ENCODE data around the gene NRP2. TPM values are rescaled to one million over a fixed set of nuclear protein-coding genes. Genes with fewer than 3 reads are reported as not detected.

The NRP2 gene
- total and polyA plus RNA-seq, 7 experiments from 2014 or later = 0.35 to 23.7 (median 1.4) TPM

DNA sequence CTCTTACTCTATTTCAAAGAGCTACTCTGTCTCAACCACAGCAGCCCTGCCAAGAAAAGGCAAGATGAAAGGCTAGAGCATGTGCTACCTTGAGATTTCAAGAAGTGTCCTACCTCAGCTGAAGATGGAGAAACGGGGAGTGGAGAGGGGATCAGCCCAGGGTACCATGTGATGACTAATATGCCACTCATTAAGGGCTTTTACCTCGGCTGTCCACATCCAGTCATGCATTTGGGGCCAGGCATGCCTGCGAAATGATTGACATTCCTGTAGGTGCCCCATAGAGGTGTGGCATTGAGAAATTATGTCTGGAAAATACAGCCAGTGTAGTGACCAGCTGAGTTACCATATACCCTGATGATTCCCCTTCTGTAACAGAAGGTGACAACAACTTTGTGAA lies 96.1 kb downstream of the NRP2 start:
- peaks cover 0 to 1% (median 0%) of the 10 kb centered on the region in 5 donors for H3K36me3 Mint-ChIP-seq
- ChIA-PET CTCF (no interaction called here), POLR2A (interaction anchor here (0.7 kb wide), 1 partner anchor 12 kb away, joined by 5 read pairs; no protein-coding TSS in a partner anchor)
- Histone ChIP-seq H3K4me3 (ENCODE audit: low read length) (no peak overlapping the region), H3K4me1 (ENCODE audit: control insufficient read depth in 2 of 2, insufficient read depth in 2 of 2, low read length in 2 of 2) (peaks cover 0 to 10% of the 10 kb centered on the region in 2 donors), H3K36me3 (ENCODE audit: control insufficient read depth in 2 of 3, insufficient read depth in 3 of 3, low read length in 3 of 3) (no peaks in the 10 kb centered on the region), H3K27me3 (ENCODE audit: control insufficient read depth in 2 of 2, insufficient read depth in 2 of 2, low read length in 2 of 2) (no peaks in the 10 kb centered on the region), H3K9me3 (ENCODE audit: control insufficient read depth in 2 of 3, low read length in 3 of 3) (no peaks in the 10 kb centered on the region), H3K27ac (ENCODE audit: low read depth, low read length) (no peak overlapping the region)
- intact Hi-C loops (cut with micrococcal nuclease) = no loop called here
- peaks cover 4 to 19% (median 13%) of the 10 kb centered on the region in 7 donors for H3K4me1 Mint-ChIP-seq
- DNase-seq (no peak), ATAC-seq (no peak)
- H3K4me3 Mint-ChIP-seq = no peak overlapping the region
- H3K27me3 Mint-ChIP-seq = peaks cover 6 to 29% (median 23%) of the 10 kb centered on the region in 5 donors
- no peaks in the 10 kb centered on the region for H3K9me3 Mint-ChIP-seq
- H3K27ac Mint-ChIP-seq = no peak overlapping the region

DNA sequence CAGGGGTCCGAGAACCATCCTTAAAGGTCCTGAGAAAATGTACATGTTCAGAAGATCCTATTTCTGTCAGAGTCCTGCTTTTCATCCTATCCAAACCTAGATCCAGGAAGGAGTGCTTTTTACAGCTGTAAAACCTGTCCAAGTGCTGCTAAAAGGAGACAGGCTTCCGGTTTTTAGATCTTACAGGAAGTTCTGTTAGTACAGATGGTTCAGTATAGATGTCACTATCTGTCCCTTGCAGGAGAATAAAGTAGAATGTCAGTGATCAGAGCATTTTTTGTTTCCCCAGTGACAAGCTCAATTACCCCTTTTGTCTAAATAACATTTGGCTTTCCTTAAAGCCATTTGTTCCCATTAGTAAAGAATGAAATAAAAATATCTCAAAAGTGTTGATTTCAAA lies 98.3 kb downstream of the NRP2 start:
- CTCF ChIA-PET = no interaction called here
- peak overlapping the region in 1 of 9 donors; percentile 17 for H3K27ac Mint-ChIP-seq
- intact Hi-C loops (cut with micrococcal nuclease) = no loop called here
- no peak overlapping the region for H3K4me3 ChIP-seq (ENCODE audit: low read length)
- peaks cover 2 to 19% (median 13%) of the 10 kb centered on the region in 7 donors for H3K4me1 Mint-ChIP-seq
- DNase-seq (peak in 1 of 9 donors; percentile 16), ATAC-seq (no peak)
- H3K4me3 Mint-ChIP-seq = no peak overlapping the region
- H3K36me3 Mint-ChIP-seq = peaks cover 0 to 3% (median 0%) of the 10 kb centered on the region in 5 donors
- no peak overlapping the region for H3K27ac ChIP-seq (ENCODE audit: low read depth, low read length)
- H3K4me1 ChIP-seq (ENCODE audit: control insufficient read depth in 2 of 2, insufficient read depth in 2 of 2, low read length in 2 of 2) = peaks cover 0 to 10% of the 10 kb centered on the region in 2 donors
- POLR2A ChIA-PET = no interaction called here
- no peaks in the 10 kb centered on the region for H3K27me3 ChIP-seq (ENCODE audit: control insufficient read depth in 2 of 2, insufficient read depth in 2 of 2, low read length in 2 of 2)
- peaks cover 0 to 16% (median 12%) of the 10 kb centered on the region in 5 donors for H3K27me3 Mint-ChIP-seq
- no peaks in the 10 kb centered on the region for H3K9me3 ChIP-seq (ENCODE audit: control insufficient read depth in 2 of 3, low read length in 3 of 3)
- no peaks in the 10 kb centered on the region for H3K36me3 ChIP-seq (ENCODE audit: control insufficient read depth in 2 of 3, insufficient read depth in 3 of 3, low read length in 3 of 3)
- H3K9me3 Mint-ChIP-seq = peaks cover 0 to 3% (median 0%) of the 10 kb centered on the region in 11 donors

DNA sequence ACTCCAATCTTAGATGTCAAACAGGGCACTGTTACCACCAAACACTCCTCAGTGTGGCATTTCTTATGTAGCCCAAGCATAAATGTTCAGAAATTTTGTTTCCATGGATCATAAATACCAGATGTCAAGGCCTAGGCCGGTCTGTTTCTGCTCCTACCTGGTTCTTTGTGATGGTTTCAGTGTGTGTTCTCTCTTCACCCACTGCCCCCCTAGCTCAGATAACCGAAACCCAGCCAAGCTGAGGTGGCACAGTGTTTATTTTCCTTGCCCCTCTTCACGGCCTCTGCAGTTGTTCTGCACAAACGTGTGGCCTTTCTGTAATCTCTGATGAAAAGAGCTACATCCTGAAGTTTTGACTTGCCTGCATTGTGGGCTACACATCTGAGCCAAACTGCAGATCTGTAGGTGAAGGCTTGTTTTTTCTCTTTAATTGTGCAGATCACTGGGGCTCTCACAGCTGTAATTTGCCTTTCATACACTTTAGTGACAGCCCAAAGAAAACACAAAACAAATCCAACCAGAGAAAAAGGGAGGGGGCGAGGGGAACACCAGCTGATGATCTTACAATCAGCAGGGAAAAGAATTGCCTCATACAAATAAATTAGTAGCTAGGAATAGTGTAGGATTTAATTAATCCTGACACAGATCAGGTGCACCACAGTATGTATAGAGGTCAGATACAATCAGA lies 99.1 kb downstream of the NRP2 start:
- H3K27ac ChIP-seq (ENCODE audit: low read depth, low read length) = no peak overlapping the region
- H3K36me3 ChIP-seq (ENCODE audit: control insufficient read depth in 2 of 3, insufficient read depth in 3 of 3, low read length in 3 of 3) = no peaks in the 10 kb centered on the region
- CTCF ChIA-PET = interaction anchor here (0.6 kb wide), 1 partner anchor 165 kb away, joined by 3 read pairs; no protein-coding TSS in a partner anchor
- POLR2A ChIA-PET = no interaction called here
- peaks cover 0 to 10% of the 10 kb centered on the region in 2 donors for H3K4me1 ChIP-seq (ENCODE audit: control insufficient read depth in 2 of 2, insufficient read depth in 2 of 2, low read length in 2 of 2)
- no peak for ATAC-seq
- Mint-ChIP-seq H3K27ac (peak overlapping the region in 2 of 9 donors; percentile 24 to 36), H3K4me3 (peak overlapping the region in 2 of 10 donors; percentile 8 to 21), H3K9me3 (peaks cover 0 to 3% (median 0%) of the 10 kb centered on the region in 11 donors), H3K36me3 (peaks cover 0 to 3% (median 0%) of the 10 kb centered on the region in 5 donors), H3K4me1 (peaks cover 2 to 19% (median 14%) of the 10 kb centered on the region in 7 donors), H3K27me3 (peaks cover 1 to 12% (median 8%) of the 10 kb centered on the region in 5 donors)
- intact Hi-C loops (cut with micrococcal nuclease) = no loop called here
- no peaks in the 10 kb centered on the region for H3K9me3 ChIP-seq (ENCODE audit: control insufficient read depth in 2 of 3, low read length in 3 of 3)
- DNase-seq = no peak
- H3K27me3 ChIP-seq (ENCODE audit: control insufficient read depth in 2 of 2, insufficient read depth in 2 of 2, low read length in 2 of 2) = no peaks in the 10 kb centered on the region
- H3K4me3 ChIP-seq (ENCODE audit: low read length) = no peak overlapping the region

DNA sequence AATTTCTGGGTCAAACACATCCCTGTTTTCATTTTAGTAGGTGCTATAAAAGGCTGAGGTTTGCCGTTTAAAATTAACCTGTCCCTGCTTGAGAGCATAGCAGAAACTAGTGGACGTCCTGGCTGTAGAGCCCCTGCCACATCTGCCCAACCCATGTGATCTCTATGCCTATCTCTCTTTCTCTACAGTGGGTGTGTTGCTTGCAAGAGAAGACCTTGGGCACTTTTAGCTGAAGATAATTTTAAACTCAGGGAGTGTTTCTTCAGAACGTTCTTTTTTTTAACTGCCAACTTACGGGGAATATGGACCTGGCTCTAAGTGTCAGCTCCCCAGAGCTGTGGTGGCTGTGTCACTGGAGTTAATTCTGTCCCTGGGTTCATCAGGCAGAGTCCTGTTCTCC lies 100.6 kb downstream of the NRP2 start:
- intact Hi-C loops (cut with micrococcal nuclease) = no loop called here
- POLR2A ChIA-PET = no interaction called here
- H3K4me1 ChIP-seq (ENCODE audit: control insufficient read depth in 2 of 2, insufficient read depth in 2 of 2, low read length in 2 of 2) = peaks cover 0 to 10% of the 10 kb centered on the region in 2 donors
- H3K9me3 ChIP-seq (ENCODE audit: control insufficient read depth in 2 of 3, low read length in 3 of 3) = no peaks in the 10 kb centered on the region
- H3K27me3 Mint-ChIP-seq = peaks cover 0 to 8% (median 5%) of the 10 kb centered on the region in 5 donors
- H3K36me3 Mint-ChIP-seq = peaks cover 0 to 4% (median 0%) of the 10 kb centered on the region in 5 donors
- H3K9me3 Mint-ChIP-seq = peaks cover 0 to 3% (median 0%) of the 10 kb centered on the region in 11 donors
- no peak overlapping the region for H3K27ac ChIP-seq (ENCODE audit: low read depth, low read length)
- ATAC-seq (no peak), DNase-seq (no peak)
- no peaks in the 10 kb centered on the region for H3K36me3 ChIP-seq (ENCODE audit: control insufficient read depth in 2 of 3, insufficient read depth in 3 of 3, low read length in 3 of 3)
- no peak overlapping the region for H3K27ac Mint-ChIP-seq
- H3K4me3 ChIP-seq (ENCODE audit: low read length) = no peak overlapping the region
- H3K4me3 Mint-ChIP-seq = no peak overlapping the region
- peaks cover 1 to 19% (median 14%) of the 10 kb centered on the region in 7 donors for H3K4me1 Mint-ChIP-seq
- no peaks in the 10 kb centered on the region for H3K27me3 ChIP-seq (ENCODE audit: control insufficient read depth in 2 of 2, insufficient read depth in 2 of 2, low read length in 2 of 2)
- CTCF ChIA-PET = interaction anchor here (0.6 kb wide), 1 partner anchor 30 kb away, joined by 3 read pairs; no protein-coding TSS in a partner anchor

DNA sequence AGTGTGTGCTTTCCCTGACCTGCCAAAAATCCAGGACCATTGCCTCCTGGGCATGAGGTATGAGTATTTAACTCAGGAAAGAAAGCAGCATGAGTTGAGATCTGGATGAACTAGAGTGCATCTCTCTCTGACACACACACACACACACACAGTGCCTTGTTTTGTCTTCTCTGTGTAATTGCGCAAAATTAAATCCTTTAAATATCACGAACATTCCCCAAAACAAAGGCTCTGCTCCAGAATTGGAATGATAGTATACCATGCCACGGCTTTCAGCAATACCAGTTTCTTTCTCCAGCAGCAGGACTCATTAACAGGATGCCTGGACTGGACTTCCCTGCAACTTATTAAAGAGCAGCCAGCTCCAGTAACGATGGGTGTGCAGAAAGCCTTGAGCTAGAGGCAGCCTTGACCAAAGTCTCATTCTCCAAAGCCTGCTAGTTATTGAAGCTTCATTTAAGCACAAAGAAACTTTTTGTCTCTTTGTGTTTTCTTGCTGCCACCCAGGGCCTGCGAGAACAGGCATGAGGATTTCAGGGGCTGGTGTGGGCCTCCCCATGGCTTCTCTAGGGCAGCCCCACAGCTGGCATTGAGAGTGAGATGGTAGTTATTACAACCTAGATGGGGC lies 101.7 kb downstream of the NRP2 start:
- ATAC-seq = no peak
- no peak overlapping the region for H3K4me3 Mint-ChIP-seq
- POLR2A ChIA-PET = no interaction called here

DNA sequence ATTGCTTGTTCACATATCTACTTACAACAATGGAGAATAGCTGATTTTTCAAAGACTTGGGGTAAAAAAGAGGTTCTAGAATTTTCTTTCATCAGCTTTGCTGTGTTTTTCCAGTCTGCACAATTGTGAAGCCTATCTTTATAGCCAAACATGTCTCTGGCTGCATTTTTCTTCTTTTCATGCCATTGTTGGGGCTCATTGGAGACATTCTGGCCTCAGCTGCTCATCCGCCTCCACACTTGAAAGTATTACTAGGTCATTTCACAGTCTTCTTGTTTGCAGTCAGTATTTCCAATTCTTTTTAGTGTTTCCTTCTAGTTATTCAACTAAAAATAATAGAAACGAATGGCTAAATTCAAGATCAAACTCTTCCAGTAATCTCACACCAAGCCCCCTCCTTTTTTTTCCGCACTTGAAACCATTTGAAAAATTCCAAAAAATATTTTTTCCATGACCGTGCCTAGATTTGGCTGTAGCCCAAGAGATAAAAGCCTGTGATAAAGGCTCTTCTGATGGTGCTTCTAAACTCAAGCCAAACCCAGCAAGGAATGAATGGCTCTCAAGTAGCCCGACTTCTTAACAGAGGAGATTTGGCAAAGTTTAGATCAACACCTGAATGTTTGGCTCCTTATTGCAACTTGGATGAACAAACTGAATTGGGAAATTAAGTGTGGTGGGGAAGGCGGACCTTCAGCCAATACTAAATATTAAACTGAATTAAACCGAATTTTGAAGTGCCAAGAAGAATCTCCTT lies 103.4 kb downstream of the NRP2 start:
- POLR2A ChIA-PET = no interaction called here
- H3K9me3 Mint-ChIP-seq = peaks cover 0 to 3% (median 0%) of the 10 kb centered on the region in 11 donors
- ATAC-seq = no peak
- H3K4me3 ChIP-seq (ENCODE audit: low read length) = no peak overlapping the region
- H3K4me1 Mint-ChIP-seq = peaks cover 0 to 18% (median 12%) of the 10 kb centered on the region in 7 donors
- H3K27me3 Mint-ChIP-seq = peaks cover 0 to 17% (median 2%) of the 10 kb centered on the region in 5 donors
- H3K4me3 Mint-ChIP-seq = no peak overlapping the region
- H3K36me3 ChIP-seq (ENCODE audit: control insufficient read depth in 2 of 3, insufficient read depth in 3 of 3, low read length in 3 of 3) = no peaks in the 10 kb centered on the region
- H3K27ac ChIP-seq (ENCODE audit: low read depth, low read length) = no peak overlapping the region
- H3K27ac Mint-ChIP-seq = no peak overlapping the region
- H3K27me3 ChIP-seq (ENCODE audit: control insufficient read depth in 2 of 2, insufficient read depth in 2 of 2, low read length in 2 of 2) = no peaks in the 10 kb centered on the region
- DNase-seq = no peak
- peaks cover 0 to 10% of the 10 kb centered on the region in 2 donors for H3K4me1 ChIP-seq (ENCODE audit: control insufficient read depth in 2 of 2, insufficient read depth in 2 of 2, low read length in 2 of 2)
- no peaks in the 10 kb centered on the region for H3K9me3 ChIP-seq (ENCODE audit: control insufficient read depth in 2 of 3, low read length in 3 of 3)
- peaks cover 0 to 4% (median 0%) of the 10 kb centered on the region in 5 donors for H3K36me3 Mint-ChIP-seq
- intact Hi-C loops (cut with micrococcal nuclease) = no loop called here
- CTCF ChIA-PET = no interaction called here

More for the DNA sequence above, 101.7 kb downstream of the NRP2 start:
- Mint-ChIP-seq H3K27ac (no peak overlapping the region), H3K27me3 (peaks cover 0 to 8% (median 0%) of the 10 kb centered on the region in 5 donors), H3K4me1 (peaks cover 1 to 19% (median 14%) of the 10 kb centered on the region in 7 donors), H3K9me3 (peaks cover 0 to 3% (median 0%) of the 10 kb centered on the region in 11 donors), H3K36me3 (peaks cover 0 to 4% (median 0%) of the 10 kb centered on the region in 5 donors)
- H3K27ac ChIP-seq (ENCODE audit: low read depth, low read length) = no peak overlapping the region
- peaks cover 0 to 10% of the 10 kb centered on the region in 2 donors for H3K4me1 ChIP-seq (ENCODE audit: control insufficient read depth in 2 of 2, insufficient read depth in 2 of 2, low read length in 2 of 2)
- no peaks in the 10 kb centered on the region for H3K27me3 ChIP-seq (ENCODE audit: control insufficient read depth in 2 of 2, insufficient read depth in 2 of 2, low read length in 2 of 2)
- H3K9me3 ChIP-seq (ENCODE audit: control insufficient read depth in 2 of 3, low read length in 3 of 3) = no peaks in the 10 kb centered on the region
- H3K36me3 ChIP-seq (ENCODE audit: control insufficient read depth in 2 of 3, insufficient read depth in 3 of 3, low read length in 3 of 3) = no peaks in the 10 kb centered on the region
- no peak overlapping the region for H3K4me3 ChIP-seq (ENCODE audit: low read length)
- intact Hi-C loops (cut with micrococcal nuclease) = no loop called here
- CTCF ChIA-PET = no interaction called here
- DNase-seq = no peak
